ENCODE results near the gene RNF166. TPM values are rescaled to one million over a fixed set of nuclear protein-coding genes. Genes with fewer than 3 reads are reported as not detected.
A peak's percentile ranks its signal among the peaks of the same experiment; 100 is the strongest.

Gene RNF166
- total and polyA plus RNA-seq, 2 donors: 10.0 to 19.6 TPM

GRCh38 chr16:88662843-88663606, 43.2 kb downstream of the RNF166 start, which contains the start of gene MVD:
Gene MVD (minus strand): TSS chr16:88663091. CDS start chr16:88663080, 11 bp downstream.
- no peaks in the 10 kb centered on the region for H3K4me1 ChIP-seq (ENCODE audit: insufficient read depth)
- peak; percentile 92 for DNase-seq (ENCODE audit: extremely low spot score)
- peak within 1 kb of the TSS; percentile 92 for H3K4me3 ChIP-seq (ENCODE audit: low read depth, low read length)
- under 1% methylated on average over 88 of the region's 88 CpGs for WGBS
- H3K27ac ChIP-seq (ENCODE audit: low read depth): peak within 1 kb of the TSS; percentile 86
- H3K36me3 ChIP-seq (ENCODE audit: insufficient read depth): no peaks in the 10 kb centered on the region

- 1% methylated on average over 49 of the region's 49 CpGs for WGBS
- H3K27ac ChIP-seq (ENCODE audit: low read depth): peak overlapping the region; percentile 79
- H3K4me1 ChIP-seq (ENCODE audit: insufficient read depth): no peaks in the 10 kb centered on the region
- no peak for DNase-seq (ENCODE audit: extremely low spot score)
- H3K36me3 ChIP-seq (ENCODE audit: insufficient read depth): no peaks in the 10 kb centered on the region
- H3K4me3 ChIP-seq (ENCODE audit: low read depth, low read length): peak overlapping the region; percentile 92
Measured at GRCh38 chr16:88662222-88662842, 43.9 kb downstream of the RNF166 start.

- H3K27ac ChIP-seq (ENCODE audit: low read depth): no peak overlapping the region
- H3K36me3 ChIP-seq (ENCODE audit: insufficient read depth): no peaks in the 10 kb centered on the region
- no peak for DNase-seq (ENCODE audit: extremely low spot score)
- H3K4me1 ChIP-seq (ENCODE audit: insufficient read depth): no peaks in the 10 kb centered on the region
- WGBS: 77% methylated on average over 10 of the region's 10 CpGs
- no peak overlapping the region for H3K4me3 ChIP-seq (ENCODE audit: low read depth, low read length)
Measured at GRCh38 chr16:88661468-88661867, 44.7 kb downstream of the RNF166 start.

- Histone ChIP-seq H3K36me3 (ENCODE audit: insufficient read depth) (no peaks in the 10 kb centered on the region), H3K4me3 (ENCODE audit: low read depth, low read length) (no peak overlapping the region), H3K4me1 (ENCODE audit: insufficient read depth) (no peaks in the 10 kb centered on the region), H3K27ac (ENCODE audit: low read depth) (no peak overlapping the region)
- WGBS: 94% methylated on average over 25 of the region's 25 CpGs
- no peak for DNase-seq (ENCODE audit: extremely low spot score)
Measured at GRCh38 chr16:88659160-88659559, 47.0 kb downstream of the RNF166 start.

GRCh38 chr16:88658714-88659113, 47.5 kb downstream of the RNF166 start:
- Histone ChIP-seq H3K36me3 (ENCODE audit: insufficient read depth) (no peaks in the 10 kb centered on the region), H3K27ac (ENCODE audit: low read depth) (no peak overlapping the region), H3K4me1 (ENCODE audit: insufficient read depth) (no peaks in the 10 kb centered on the region), H3K4me3 (ENCODE audit: low read depth, low read length) (no peak overlapping the region)
- no peak for DNase-seq (ENCODE audit: extremely low spot score)
- 90% methylated on average over 15 of the region's 15 CpGs for WGBS

GRCh38 chr16:88657371-88657770, 48.8 kb downstream of the RNF166 start:
- no peak for DNase-seq (ENCODE audit: extremely low spot score)
- H3K4me3 ChIP-seq (ENCODE audit: low read depth, low read length): no peak overlapping the region
- 90% methylated on average over 19 of the region's 19 CpGs for WGBS
- no peak overlapping the region for H3K27ac ChIP-seq (ENCODE audit: low read depth)
- no peaks in the 10 kb centered on the region for H3K36me3 ChIP-seq (ENCODE audit: insufficient read depth)
- H3K4me1 ChIP-seq (ENCODE audit: insufficient read depth): no peaks in the 10 kb centered on the region

GRCh38 chr16:88656291-88656980, 49.8 kb downstream of the RNF166 start:
- H3K36me3 ChIP-seq (ENCODE audit: insufficient read depth): no peaks in the 10 kb centered on the region

GRCh38 chr16:88655733-88656281, 50.4 kb downstream of the RNF166 start:
- H3K4me1 ChIP-seq (ENCODE audit: insufficient read depth): no peaks in the 10 kb centered on the region
- DNase-seq (ENCODE audit: extremely low spot score): no peak
- no peak overlapping the region for H3K27ac ChIP-seq (ENCODE audit: low read depth)
- H3K36me3 ChIP-seq (ENCODE audit: insufficient read depth): no peaks in the 10 kb centered on the region
- no peak overlapping the region for H3K4me3 ChIP-seq (ENCODE audit: low read depth, low read length)
- 93% methylated on average over 29 of the region's 29 CpGs for WGBS

More at GRCh38 chr16:88656291-88656980, 49.8 kb downstream of the RNF166 start:
- 89% methylated on average over 25 of the region's 25 CpGs for WGBS
- no peaks in the 10 kb centered on the region for H3K4me1 ChIP-seq (ENCODE audit: insufficient read depth)
- DNase-seq (ENCODE audit: extremely low spot score): no peak
- no peak overlapping the region for H3K4me3 ChIP-seq (ENCODE audit: low read depth, low read length)
- no peak overlapping the region for H3K27ac ChIP-seq (ENCODE audit: low read depth)

GRCh38 chr16:88655053-88655732, 51.0 kb downstream of the RNF166 start:
- no peaks in the 10 kb centered on the region for H3K36me3 ChIP-seq (ENCODE audit: insufficient read depth)
- H3K27ac ChIP-seq (ENCODE audit: low read depth): no peak overlapping the region
- 96% methylated on average over 50 of the region's 50 CpGs for WGBS
- no peaks in the 10 kb centered on the region for H3K4me1 ChIP-seq (ENCODE audit: insufficient read depth)
- DNase-seq (ENCODE audit: extremely low spot score): no peak
- no peak overlapping the region for H3K4me3 ChIP-seq (ENCODE audit: low read depth, low read length)

GRCh38 chr16:88654363-88655052, 51.7 kb downstream of the RNF166 start:
- WGBS: 88% methylated on average over 28 of the region's 28 CpGs
- H3K36me3 ChIP-seq (ENCODE audit: insufficient read depth): no peaks in the 10 kb centered on the region
- no peak overlapping the region for H3K27ac ChIP-seq (ENCODE audit: low read depth)
- no peaks in the 10 kb centered on the region for H3K4me1 ChIP-seq (ENCODE audit: insufficient read depth)
- no peak overlapping the region for H3K4me3 ChIP-seq (ENCODE audit: low read depth, low read length)
- DNase-seq (ENCODE audit: extremely low spot score): no peak

GRCh38 chr16:88653596-88654362, 52.4 kb downstream of the RNF166 start:
- no peak for DNase-seq (ENCODE audit: extremely low spot score)
- WGBS: 85% methylated on average over 32 of the region's 32 CpGs
- H3K4me1 ChIP-seq (ENCODE audit: insufficient read depth): no peaks in the 10 kb centered on the region
- H3K4me3 ChIP-seq (ENCODE audit: low read depth, low read length): no peak overlapping the region
- no peak overlapping the region for H3K27ac ChIP-seq (ENCODE audit: low read depth)
- no peaks in the 10 kb centered on the region for H3K36me3 ChIP-seq (ENCODE audit: insufficient read depth)

GRCh38 chr16:88653101-88653500, 53.1 kb downstream of the RNF166 start:
- H3K4me1 ChIP-seq (ENCODE audit: insufficient read depth): no peaks in the 10 kb centered on the region
- DNase-seq (ENCODE audit: extremely low spot score): no peak
- H3K36me3 ChIP-seq (ENCODE audit: insufficient read depth): no peaks in the 10 kb centered on the region
- WGBS: 91% methylated on average over 13 of the region's 13 CpGs
- no peak overlapping the region for H3K4me3 ChIP-seq (ENCODE audit: low read depth, low read length)
- H3K27ac ChIP-seq (ENCODE audit: low read depth): no peak overlapping the region
